OCI-LY3 (cell line): ENCODE data around the gene ZBTB16.

ENCODE experiments used
- H2AFZ ChIP-seq: fragments of 200-600, 300-600 bp; shearing (Covaris generic); 2 replicates; pipeline ENCODE4 v1.6.0; 2014; ENCODE audit warnings: antibody characterized with exemption, low read depth, low read length
- H3K27ac ChIP-seq: fragments of 200-600, 300-600 bp; sonication (generic); 2 replicates; pipeline ENCODE4 v1.5.1; 2014; ENCODE audit warnings: mild to moderate bottlenecking, low read length, moderate library complexity, mixed read lengths
- H3K27me3 ChIP-seq: fragments of 200-600, 300-600 bp; sonication (generic); 2 replicates; pipeline ENCODE4 v1.6.1; 2014; ENCODE audit warnings: low read depth, low read length, mixed read lengths
- H3K36me3 ChIP-seq: fragments of 200-600, 300-600 bp; sonication (generic); replicated peaks from 2 replicates; pipeline ENCODE3; 2014; ENCODE audit warnings: low read depth, low read length, mixed read lengths
- H3K4me1 ChIP-seq: fragments of 300-600, 200-600 bp; sonication (generic); 2 replicates; pipeline ENCODE4 v1.6.1; 2014; ENCODE audit warnings: low read length, mixed read lengths
- H3K4me2 ChIP-seq: fragments of 200-600, 300-600 bp; sonication (generic); 2 replicates; pipeline ENCODE4 v1.6.1; 2014; ENCODE audit warnings: low read length, mixed read lengths
- H3K4me3 ChIP-seq: fragments of 300-600, 200-600 bp; sonication (generic); 2 replicates; pipeline ENCODE4 v1.5.1; 2014; ENCODE audit warnings: antibody characterized with exemption, mild to moderate bottlenecking, low read length, moderate library complexity
- H3K79me2 ChIP-seq: fragments of 300-600, 200-600 bp; shearing (Covaris generic); 2 replicates; pipeline ENCODE4 v1.6.1; 2014; ENCODE audit warnings: mild to moderate bottlenecking, low read length, mixed read lengths
- H3K9ac ChIP-seq: fragments of 300-600, 200-600 bp; shearing (Covaris generic); 2 replicates; pipeline ENCODE4 v1.6.0; 2014; ENCODE audit warnings: mild to moderate bottlenecking, low read length, moderate library complexity
- H3K9me3 ChIP-seq: fragments of 200-600, 300-600 bp; shearing (Covaris generic); 2 replicates; pipeline ENCODE4 v1.6.1; 2014; ENCODE audit warnings: low read length, mixed read lengths; ENCODE audit not compliant: insufficient read depth
- H4K20me1 ChIP-seq: fragments of 200-600, 300-600 bp; sonication (generic); 2 replicates; pipeline ENCODE4 v1.6.1; 2016; ENCODE audit warnings: low read length, mixed read lengths; ENCODE audit not compliant: insufficient read depth
- EZH2phosphoT487 ChIP-seq: fragments of 200-600 bp; shearing (Covaris generic); IDR thresholded peaks from 2 replicates; pipeline ENCODE4 v1.6.1; 2018; ENCODE audit warnings: antibody characterized with exemption, mixed run types, low read depth
- TF ChIP-seq, protein P1 (sequence below): fragments of 200-600, 300-600 bp; sonication (generic); IDR thresholded peaks from 2 replicates; pipeline ENCODE4 v1.5.1; 2014; ENCODE audit warnings: antibody characterized with exemption, low read length, low read depth

Gene ZBTB16

DNA sequence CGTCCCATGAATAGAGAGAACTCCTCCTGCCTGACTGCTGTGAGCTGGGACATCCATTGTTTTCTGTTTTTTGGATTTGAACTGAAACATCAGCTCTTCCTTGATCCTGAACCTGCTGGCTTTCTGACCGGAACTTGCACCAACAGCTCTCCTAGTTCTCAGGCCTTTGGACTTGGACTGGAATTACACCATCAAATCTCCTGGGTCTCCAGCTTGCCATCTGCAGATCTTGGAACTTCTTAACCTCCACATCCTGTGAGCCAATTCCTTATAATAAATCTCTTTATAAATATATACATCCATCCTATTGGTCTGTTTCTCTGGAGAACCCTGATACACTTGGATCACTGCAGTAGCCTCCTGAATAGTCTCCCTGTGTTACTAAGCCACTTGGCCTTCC lies 42.5 kb upstream of the ZBTB16 start:
- H3K9ac ChIP-seq = no peak overlapping the region
- no peaks in the 10 kb centered on the region; the same call in 1 of the 2 replicates for H3K27me3 ChIP-seq
- no peaks in the 10 kb centered on the region for H3K36me3 ChIP-seq
- H3K4me1 ChIP-seq = no peaks in the 10 kb centered on the region
- H4K20me1 ChIP-seq = no peaks in the 10 kb centered on the region
- no peak overlapping the region for H3K4me2 ChIP-seq
- H3K9me3 ChIP-seq = no peaks in the 10 kb centered on the region
- H3K79me2 ChIP-seq = no peaks in the 10 kb centered on the region
- H2AFZ ChIP-seq = no peak overlapping the region
- no peak overlapping the region for H3K27ac ChIP-seq
- H3K4me3 ChIP-seq = no peak overlapping the region
- TF ChIP-seq, protein P1, sequence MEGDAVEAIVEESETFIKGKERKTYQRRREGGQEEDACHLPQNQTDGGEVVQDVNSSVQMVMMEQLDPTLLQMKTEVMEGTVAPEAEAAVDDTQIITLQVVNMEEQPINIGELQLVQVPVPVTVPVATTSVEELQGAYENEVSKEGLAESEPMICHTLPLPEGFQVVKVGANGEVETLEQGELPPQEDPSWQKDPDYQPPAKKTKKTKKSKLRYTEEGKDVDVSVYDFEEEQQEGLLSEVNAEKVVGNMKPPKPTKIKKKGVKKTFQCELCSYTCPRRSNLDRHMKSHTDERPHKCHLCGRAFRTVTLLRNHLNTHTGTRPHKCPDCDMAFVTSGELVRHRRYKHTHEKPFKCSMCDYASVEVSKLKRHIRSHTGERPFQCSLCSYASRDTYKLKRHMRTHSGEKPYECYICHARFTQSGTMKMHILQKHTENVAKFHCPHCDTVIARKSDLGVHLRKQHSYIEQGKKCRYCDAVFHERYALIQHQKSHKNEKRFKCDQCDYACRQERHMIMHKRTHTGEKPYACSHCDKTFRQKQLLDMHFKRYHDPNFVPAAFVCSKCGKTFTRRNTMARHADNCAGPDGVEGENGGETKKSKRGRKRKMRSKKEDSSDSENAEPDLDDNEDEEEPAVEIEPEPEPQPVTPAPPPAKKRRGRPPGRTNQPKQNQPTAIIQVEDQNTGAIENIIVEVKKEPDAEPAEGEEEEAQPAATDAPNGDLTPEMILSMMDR = no peak
- no peak for TF ChIP-seq EZH2phosphoT487

DNA sequence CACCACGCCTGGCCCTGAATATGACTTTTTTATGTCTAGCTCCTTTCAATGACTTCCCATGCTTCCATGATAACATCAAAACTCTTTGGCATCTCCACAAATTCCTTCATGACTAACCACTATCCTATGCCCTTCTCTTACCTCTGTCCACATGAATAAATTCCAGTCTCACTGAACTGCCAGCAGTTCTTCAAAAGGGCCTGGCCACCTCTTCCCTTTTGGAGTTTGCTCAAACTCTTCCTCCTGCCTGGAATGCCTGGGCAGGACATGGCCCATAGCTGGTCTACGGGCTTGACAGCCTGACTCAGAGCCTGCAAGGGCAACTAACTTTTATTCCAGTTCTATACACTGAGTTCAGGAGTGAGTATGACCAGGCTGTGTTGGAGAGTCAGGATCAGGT lies 41.8 kb upstream of the ZBTB16 start:
- Histone ChIP-seq H3K4me2 (no peak overlapping the region), H3K27ac (no peak overlapping the region), H4K20me1 (no peaks in the 10 kb centered on the region), H3K9me3 (no peaks in the 10 kb centered on the region), H2AFZ (no peak overlapping the region), H3K4me1 (no peaks in the 10 kb centered on the region), H3K9ac (no peak overlapping the region), H3K27me3 (no peaks in the 10 kb centered on the region), H3K36me3 (no peaks in the 10 kb centered on the region), H3K79me2 (no peaks in the 10 kb centered on the region), H3K4me3 (no peak overlapping the region)
- no peak for TF ChIP-seq EZH2phosphoT487
- TF ChIP-seq, protein P1 = no peak

DNA sequence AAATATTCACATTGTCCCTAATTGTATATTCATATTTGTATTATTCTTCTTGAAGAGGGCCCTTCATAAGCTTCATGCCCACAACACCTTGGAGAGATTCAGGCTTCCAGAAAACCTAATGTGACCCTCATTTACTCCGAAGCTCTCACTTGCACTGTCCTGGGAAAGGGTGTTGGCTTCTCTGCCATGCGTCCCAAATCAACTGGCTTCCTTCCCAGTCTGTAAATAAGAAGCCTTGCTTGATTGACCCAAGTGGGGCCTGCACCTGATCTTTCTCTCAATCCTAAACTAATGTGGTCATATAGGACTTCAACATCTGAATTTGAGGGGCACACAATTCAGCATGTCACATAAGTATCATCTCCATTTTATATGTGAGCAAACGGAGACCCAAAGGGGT lies 40.5 kb upstream of the ZBTB16 start:
- H3K79me2 ChIP-seq = no peaks in the 10 kb centered on the region
- no peak overlapping the region for H3K4me3 ChIP-seq
- no peak overlapping the region for H3K9ac ChIP-seq
- no peak overlapping the region for H3K4me2 ChIP-seq
- H3K4me1 ChIP-seq = no peaks in the 10 kb centered on the region
- no peak overlapping the region for H2AFZ ChIP-seq
- no peaks in the 10 kb centered on the region for H4K20me1 ChIP-seq
- no peak for TF ChIP-seq EZH2phosphoT487
- TF ChIP-seq, protein P1 = no peak
- H3K27ac ChIP-seq = no peak overlapping the region
- no peaks in the 10 kb centered on the region for H3K36me3 ChIP-seq
- no peaks in the 10 kb centered on the region for H3K9me3 ChIP-seq
- H3K27me3 ChIP-seq = no peaks in the 10 kb centered on the region

DNA sequence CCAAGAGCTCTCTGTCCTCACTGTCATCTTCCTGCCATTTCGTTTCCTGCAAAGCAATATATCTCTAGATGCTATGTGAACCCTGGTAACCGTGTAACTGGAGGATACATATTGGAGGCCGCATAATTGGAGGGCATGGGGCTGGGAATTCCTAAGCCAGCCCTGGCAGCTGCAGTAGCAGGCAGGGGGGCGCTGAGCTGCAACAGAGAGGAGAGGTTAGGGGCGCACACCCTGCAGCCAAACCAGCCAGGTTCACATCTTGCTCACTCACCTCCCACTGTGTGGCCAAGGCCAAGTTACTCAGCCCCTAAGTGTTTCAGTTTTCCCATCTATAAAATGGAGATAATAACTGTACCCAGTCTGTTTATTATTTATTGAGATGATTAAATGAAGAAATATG lies 39.9 kb upstream of the ZBTB16 start:
- Histone ChIP-seq H2AFZ (no peak overlapping the region), H3K4me3 (no peak overlapping the region), H3K9me3 (no peaks in the 10 kb centered on the region), H3K79me2 (no peaks in the 10 kb centered on the region), H3K36me3 (no peaks in the 10 kb centered on the region), H3K4me2 (no peak overlapping the region), H4K20me1 (no peaks in the 10 kb centered on the region), H3K27ac (no peak overlapping the region), H3K9ac (no peak overlapping the region), H3K4me1 (no peaks in the 10 kb centered on the region), H3K27me3 (no peaks in the 10 kb centered on the region)
- TF ChIP-seq EZH2phosphoT487 = no peak

GRCh38 chr11:114025329-114025907 lies 34.1 kb upstream of the ZBTB16 start:
- no peak overlapping the region for H3K4me3 ChIP-seq
- H3K27me3 ChIP-seq = peaks cover 41% of the 10 kb centered on the region

More at GRCh38 chr11:114025329-114025907, 34.1 kb upstream of the ZBTB16 start:
- H3K9me3 ChIP-seq = no peaks in the 10 kb centered on the region
- no peaks in the 10 kb centered on the region for H4K20me1 ChIP-seq
- H3K4me1 ChIP-seq = no peaks in the 10 kb centered on the region
- H2AFZ ChIP-seq = no peak overlapping the region
- no peaks in the 10 kb centered on the region for H3K79me2 ChIP-seq
- H3K27ac ChIP-seq = no peak overlapping the region
- no peaks in the 10 kb centered on the region for H3K36me3 ChIP-seq
- no peak overlapping the region for H3K4me2 ChIP-seq
- H3K9ac ChIP-seq = no peak overlapping the region
- TF ChIP-seq, protein P1 = no peak
- no peak for TF ChIP-seq EZH2phosphoT487
